Stimulated activated CD8-positive, alpha-beta memory T cell treated with anti-CD3 and anti-CD28 coated beads, Interleukin-12 subunit alpha, Interleukin-12 subunit beta, amount 100 ng/mL, for 24 hours (primary cell): ENCODE data around the gene CYP4F3.
"Not testable (repeated sequence)": the region's sequence is repeated elsewhere in the genome, so short reads cannot be mapped to it uniquely, and the experiment has no call there.

Experiments
- DNase-seq: peaks from one replicate; pipeline ENCODE4 v3.0.0-alpha.2; 2020; ENCODE audit errors: extremely low read depth

Gene CYP4F3

DNA sequence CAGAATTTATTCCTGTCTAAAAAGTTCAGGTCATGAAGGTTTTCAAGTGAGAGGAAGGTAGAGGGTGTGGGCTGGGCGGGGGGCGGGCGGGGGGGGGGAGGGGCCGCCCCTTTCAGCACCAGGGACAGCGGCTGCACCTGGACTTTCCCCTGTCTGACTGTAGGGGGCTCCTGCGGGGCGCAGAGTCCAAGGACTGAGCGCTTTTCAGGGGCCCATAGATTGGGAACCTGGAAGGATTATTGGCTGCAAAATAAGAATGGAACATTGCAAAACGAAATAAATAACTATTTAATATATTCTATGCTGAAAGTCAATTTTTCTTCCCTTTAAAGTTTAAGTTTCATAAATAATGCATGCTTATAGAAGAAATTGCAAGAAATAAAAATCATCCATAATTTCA lies 8.9 kb upstream of the CYP4F3 start:
- DNase-seq = no peak

DNA sequence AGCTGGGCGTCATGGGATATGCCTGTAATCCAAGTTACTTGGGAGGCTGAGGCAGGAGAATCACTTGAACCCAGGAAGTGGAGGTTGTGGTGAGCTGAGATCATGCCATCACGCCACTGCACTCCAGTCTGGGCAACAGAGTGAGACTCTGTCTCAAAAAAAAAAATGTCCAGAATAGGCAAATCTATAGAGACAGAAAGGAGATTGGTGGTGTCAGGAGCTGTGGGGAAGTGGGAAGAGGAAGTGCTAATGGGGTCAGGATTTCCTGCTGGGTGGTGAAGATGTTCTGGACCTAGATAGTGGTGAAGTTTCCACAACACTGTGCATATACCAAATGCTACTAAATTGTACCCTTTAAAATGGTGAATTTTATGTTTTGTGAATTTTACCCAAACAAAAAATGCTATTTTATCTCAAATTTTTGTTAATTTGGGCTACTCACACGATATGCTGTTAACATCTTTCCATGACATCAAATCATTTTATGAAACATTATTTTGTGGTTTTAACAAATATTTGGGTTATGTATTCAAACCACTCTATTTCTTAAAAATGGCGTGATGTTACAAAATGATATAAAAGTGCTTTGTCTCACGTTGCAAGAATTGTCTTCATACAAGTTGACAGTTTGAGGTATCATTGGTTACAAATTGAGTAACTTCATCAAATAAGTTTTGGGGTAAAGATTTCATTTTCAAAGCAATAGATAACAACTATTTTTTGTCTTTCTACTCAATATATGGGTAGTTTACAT lies 7.4 kb upstream of the CYP4F3 start:
- DNase-seq = no peak

DNA sequence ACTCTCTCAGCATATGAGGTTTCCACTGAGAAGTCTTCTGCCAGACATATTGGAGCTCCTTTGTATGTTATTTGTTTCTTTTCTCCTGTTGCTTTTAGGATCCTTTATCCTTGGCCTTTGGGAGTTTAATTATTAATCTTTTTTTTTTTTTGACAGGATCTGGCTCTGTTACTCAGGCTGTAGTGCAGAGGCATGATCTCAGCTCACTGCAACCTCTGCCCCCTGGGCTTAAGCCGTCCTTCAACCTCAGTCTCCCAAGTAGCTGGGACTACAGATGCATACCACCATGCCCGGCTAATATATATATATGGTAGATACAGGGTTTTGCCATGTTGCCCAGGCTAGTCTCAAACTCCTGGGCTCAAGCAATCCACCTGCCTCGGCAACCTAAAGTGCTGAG lies 6.6 kb upstream of the CYP4F3 start:
- DNase-seq = no peak

DNA sequence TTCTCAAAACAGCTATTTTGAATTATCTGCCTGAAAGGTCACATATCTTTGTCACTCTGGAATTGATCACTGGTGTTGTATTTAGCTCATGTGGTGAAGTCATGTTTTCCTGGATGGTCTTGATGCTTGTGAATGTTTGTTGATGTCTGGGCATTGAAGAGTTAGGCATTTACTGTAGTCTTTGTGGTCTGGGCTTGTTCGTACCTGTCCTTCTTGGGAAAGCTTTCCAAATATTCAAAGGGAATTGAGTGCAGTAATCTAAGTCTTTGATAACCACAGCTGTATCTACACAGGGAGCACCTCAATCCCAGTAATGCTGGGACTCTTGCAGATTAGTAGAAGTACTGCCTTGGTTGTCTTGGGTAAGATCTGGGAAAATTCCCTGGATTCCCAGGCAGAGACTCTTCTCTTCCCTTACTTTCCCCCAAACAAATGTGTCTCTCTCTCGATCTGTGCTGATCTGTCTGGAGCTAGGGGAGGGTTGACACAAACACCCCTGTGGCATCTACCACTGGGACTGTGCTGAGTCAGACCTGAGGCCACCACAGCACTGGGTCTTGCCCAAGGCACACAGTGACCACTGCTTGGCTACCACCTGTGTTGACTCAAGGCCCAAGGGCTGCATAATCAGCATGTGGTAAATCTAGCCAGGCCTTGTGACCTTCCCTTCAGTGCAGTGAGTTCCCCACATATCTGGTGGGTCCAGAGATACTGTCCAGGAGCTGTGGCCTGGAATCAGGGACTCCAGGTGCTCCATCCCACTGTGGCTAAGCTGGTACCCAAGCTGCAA lies 5.5 kb upstream of the CYP4F3 start:
- no peak for DNase-seq

DNA sequence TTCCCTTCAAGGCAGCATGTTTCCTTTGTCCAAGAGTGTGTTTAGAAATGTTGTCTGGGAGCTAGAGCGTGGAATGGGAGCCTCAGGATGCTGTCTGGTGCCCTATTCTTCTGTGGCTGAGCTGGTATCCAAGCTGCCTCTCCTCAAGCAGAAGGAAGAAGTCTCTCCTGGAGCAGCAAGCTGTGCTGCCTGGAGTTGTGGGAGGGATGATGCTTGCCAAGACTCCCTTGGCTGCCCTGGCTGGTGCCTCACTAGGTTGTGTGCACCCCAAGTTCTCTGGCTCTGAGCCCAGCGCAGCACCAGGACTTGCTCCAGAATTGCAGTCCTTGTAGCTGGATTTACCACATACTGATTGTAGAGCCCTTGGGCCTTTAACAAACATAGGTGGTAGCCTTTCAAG lies 4.7 kb upstream of the CYP4F3 start:
- no peak for DNase-seq

DNA sequence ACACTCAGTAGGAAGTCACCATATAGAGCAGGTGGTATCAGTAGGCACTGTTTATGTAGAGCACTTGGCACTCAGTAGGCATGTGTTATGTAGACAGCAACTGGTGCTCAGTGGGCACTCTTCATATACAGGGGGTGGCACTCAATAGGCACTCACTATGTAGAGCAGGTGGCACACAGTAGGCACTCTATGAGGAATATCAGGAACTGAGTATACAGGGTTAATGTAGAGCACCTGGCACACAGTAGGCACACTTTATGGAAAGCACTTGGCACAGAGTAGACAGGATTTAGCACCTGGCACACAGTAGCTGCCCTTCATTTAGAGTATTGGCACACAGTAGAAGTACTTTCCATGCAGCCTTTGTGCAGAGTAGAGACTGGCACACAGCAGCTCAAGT lies 1.1 kb upstream of the CYP4F3 start:
- no peak for DNase-seq

DNA sequence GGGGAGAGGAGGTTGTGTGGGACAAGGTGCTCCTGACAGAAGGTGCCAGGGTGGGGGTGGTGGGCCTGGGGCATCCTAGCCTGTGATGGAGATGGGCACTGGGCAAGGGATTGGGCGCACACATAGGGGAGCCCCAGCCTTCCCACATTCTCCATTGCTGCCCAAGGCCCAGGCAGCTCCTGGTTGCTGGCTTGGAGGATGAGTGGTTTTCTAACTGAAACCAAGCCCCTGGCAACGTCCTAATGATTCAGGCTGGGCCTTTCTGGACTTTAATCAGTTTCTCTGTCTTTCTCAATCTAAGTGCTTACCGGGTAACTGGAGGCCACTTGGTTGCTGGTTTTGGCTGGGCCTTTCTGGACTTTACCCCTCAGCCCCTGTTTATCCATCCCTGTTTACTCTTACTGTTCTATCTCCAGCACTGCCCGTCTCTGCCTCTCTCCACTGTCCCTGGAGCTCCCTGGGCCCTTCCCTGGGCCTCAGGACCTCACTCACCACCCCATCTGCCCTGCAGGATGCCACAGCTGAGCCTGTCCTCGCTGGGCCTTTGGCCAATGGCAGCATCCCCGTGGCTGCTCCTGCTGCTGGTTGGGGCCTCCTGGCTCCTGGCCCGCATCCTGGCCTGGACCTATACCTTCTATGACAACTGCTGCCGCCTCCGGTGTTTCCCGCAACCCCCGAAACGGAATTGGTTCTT lies 354 bp downstream of the CYP4F3 start:
- DNase-seq = no peak

DNA sequence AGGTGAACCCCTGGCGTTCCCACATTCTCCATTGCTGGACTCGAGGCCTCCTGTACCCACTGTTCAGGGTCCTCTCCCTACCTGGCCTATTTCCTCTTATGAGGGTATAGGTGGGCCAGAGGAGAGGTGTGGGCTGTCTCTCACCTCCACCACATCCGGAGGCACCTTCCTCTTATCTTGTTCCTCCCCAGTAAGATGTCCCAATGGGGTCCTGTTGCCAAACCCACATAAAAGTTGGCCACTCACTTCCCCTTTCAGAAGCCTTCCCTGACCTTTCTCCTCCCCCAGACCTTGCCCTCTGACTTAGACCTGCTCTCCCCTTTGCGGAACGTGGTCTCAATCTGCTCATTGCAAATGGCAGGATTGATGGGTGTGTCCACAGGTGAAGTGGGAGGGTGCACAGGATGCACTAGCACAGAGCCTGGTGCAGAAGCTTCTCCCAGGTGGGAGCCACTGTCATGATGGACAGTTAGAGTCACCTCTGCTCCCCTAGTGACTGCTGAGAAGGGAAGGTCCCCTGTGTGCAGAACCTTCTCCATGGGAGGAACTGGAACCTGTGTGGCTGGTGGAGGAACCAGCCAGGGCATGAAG lies 1.3 kb downstream of the CYP4F3 start:
- DNase-seq = no peak

DNA sequence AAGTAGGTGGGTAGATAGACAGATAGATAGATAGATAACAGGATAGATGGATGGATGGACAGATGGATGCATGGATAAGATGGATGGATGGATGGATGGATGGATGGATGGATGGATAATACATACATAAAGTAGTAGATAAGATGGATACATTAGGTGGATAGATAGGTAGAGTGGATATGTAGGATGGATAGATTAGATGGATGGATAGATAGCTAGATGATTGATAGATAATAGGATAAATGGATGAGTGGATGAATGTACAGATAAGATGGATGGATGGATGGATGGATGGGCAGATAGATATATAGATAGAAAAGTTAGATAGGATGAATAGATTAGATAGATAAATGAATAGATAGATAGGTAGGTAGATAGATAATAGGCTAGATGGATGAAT lies 2.1 kb downstream of the CYP4F3 start:
- no peak for DNase-seq

DNA sequence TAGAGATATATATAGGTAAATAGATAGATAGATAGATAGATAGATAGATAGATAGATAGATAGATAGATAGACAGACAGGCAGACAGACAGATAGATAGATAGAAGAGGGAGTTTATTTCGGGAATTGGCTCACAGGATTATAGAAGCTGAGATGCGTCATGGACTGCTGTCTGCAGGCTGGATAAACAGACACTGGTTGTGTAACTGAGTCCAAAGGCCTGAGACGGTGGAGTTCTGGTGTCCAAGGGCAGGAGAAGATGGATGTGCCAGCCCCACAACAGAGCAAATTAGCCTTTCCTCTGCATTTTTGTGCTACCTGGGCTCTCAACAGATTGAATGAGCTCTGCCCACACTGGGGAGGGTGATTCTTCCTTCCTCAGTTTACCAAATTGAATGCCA lies 2.7 kb downstream of the CYP4F3 start:
- no peak for DNase-seq

DNA sequence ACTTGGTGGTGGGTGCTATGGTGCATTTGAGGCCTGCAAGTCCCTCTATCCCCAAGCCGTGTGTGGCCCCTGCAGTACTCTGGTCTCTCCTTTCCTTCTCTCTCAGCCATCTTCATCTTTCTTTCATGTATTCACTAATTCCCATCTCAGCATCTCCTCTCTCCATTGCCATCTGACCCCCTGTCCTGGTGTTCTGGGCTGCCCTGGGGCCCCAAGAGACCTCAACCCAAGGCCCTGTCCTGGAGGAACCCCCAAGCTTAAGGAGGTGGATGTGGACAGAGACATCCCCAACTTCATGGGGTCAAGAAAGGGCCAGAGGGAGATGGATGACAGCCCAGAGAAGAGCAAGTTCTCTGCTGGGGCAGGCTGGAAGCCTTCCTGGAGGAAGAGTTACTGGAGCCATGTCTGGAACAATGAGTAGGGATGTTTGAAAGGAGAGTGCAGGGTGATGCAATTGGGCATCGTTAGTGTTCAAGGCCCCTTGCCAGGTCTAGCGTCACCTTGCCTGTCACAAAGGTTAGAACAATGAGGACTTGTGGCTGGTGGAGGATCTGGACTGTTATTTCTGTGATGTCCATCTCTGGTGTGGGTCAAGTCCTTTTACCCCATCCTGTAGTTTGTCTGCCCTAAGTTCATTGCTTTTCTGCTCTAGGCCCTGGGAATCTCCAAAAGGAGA lies 3.5 kb downstream of the CYP4F3 start:
- DNase-seq = no peak

DNA sequence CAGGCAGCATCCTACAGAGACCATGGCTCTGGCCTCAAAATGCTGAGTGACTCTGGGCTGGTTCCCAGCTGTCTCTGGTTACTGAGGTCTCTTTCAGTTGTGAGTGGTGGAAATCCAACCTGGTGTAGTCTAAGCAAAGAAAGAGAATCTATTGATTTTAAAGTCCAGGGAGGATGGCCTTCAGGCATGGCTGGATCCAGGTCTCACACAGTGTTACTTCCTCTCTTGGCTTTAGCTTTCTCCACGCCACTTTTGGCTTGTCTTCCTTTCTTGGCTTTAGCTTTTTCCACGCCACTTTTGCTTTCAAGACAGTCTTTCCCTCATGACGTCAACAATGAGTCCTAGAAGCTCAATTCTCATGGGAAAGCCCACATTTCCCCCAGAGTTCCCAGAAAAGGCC lies 4.1 kb downstream of the CYP4F3 start:
- DNase-seq = no peak

DNA sequence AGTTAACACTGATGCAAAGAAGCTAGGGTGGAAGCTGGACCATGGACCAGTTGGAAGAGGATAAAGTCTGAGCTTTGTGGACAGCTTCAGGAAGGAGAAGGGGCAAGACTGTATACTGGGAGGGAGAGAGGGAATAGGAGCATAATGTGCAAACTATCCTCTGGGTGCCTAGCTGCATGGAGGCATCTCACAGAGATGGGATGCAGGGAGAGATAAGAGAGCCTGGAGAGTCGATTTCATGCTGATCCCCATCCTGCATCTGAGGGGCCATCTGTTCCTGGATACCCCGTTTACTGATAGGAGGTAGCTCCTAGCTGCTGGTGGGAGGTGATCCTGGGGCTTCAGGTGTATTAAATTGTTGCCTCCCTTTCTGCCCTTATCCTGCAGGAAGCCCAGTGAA lies 8.8 kb downstream of the CYP4F3 start:
- no peak for DNase-seq

DNA sequence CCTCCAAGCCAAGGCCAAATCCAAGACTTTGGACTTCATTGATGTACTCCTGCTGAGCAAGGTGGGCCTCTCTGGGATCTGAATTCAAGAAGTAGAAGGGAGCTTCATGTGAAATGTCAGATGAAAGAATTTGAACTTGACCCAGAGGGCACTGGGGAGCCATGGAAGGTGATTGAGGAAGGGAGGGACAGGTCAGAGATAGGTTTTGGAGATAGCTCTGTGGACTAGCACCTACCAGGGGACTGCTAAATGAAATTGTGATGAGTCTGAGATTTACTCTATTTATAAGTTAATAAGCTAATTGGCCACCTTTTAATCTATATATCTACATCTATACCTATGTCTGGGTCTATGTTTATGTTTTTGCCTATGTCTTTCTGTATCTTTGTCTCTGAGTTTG lies 9.4 kb downstream of the CYP4F3 start:
- not testable (repeated sequence) for DNase-seq

DNA sequence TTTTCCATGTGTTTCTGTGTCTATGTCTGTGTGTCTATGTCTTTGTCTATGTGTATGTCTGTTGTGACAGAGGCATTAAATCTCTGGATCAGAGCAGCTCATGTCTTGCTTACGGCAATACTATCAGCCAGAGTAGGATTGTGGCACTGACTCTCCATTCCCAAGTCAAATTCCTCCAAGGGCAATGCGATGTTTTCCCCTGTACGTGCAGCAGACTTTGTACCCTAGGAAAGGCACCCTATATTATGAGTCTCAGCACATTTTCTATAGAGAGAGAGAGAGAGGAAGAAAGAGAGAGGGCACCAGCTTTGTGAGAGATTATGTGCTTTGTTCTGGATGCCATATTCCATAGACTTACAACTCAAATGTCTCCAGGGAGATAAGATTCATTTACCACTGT lies 11.1 kb downstream of the CYP4F3 start:
- no peak for DNase-seq

DNA sequence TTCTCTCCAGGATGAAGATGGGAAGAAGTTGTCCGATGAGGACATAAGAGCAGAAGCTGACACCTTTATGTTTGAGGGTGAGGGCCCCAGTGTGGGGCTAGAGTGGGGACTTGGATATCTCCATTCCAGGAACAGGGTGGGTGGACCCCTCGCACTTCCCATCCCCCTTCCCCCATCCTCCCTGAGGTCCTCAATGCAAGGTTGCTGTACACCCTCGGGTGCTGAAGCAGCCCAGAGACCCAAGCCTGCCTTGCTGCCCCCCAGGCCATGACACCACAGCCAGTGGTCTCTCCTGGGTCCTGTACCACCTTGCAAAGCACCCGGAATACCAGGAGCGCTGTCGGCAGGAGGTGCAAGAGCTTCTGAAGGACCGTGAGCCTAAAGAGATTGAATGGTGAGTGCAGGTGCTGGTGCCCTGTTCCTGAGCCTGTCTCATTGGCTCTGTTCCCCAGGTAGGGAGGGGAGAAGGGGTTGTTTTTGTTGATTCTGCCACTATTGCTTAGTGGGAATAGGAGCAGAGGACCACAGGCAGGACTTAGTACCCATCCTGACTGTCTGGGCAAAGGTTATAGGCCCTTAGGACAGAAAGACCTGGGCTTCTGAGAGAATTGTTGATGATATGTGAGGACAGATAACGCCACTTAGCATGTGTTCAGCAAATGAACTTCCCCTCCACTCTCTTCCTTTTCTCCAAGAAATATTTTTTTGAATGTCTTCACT lies 12.0 kb downstream of the CYP4F3 start:
- no peak for DNase-seq

DNA sequence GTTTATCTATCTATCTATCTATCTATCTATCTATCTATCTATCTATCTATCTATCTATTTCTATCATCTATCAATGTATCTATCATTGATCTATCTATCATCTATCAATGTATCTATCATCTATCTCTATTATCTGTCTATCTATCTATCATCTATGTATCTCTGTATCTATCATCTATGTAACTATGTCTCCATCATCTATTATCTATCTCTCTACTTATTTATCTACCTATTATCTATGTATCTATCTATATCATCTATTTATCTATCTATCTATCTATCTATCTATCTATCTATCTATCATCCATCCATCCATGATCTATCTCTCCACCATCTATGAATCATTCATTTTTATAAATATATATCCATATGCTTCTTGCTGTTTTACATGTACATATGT lies 15.8 kb downstream of the CYP4F3 start:
- DNase-seq = no peak

DNA sequence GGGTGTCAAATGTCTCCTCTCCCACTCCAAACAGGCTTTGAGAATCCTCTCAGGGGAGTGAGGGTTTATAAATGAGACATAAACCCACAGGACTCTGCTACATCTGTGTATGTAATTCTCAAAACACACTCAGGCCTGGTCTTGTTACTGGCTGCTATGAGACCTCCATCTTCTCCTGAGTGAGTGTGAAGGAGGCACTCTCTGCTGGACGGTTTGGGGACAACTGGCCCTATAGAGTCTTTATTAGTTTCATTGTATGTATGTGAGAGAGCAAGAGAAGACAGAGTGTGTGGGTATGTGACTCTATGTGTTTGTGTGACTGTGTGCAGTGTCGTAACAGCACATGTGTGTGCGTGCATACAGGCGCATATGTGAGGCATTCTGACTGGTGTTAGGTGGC lies 22.6 kb downstream of the CYP4F3 start:
- DNase-seq = no peak

DNA sequence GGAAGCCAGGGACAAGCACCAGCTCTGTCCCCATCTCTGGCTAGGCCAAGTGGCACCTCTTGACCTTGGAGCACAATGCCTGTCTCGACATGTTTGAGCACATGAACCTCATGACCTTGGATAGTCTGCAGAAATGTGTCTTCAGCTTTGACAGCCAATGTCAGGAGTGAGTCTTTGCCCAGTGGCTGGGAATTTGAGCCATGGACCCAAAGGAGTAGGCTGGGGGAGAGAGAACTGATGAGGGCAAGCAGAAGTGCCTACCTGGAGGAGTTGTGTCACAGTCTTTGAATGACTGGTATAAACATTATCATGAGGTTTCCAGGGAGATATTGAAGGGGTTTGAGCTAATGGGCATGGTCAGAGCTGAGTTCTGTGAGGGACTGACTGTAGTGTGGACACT lies 25.5 kb downstream of the CYP4F3 start:
- no peak for DNase-seq

DNA sequence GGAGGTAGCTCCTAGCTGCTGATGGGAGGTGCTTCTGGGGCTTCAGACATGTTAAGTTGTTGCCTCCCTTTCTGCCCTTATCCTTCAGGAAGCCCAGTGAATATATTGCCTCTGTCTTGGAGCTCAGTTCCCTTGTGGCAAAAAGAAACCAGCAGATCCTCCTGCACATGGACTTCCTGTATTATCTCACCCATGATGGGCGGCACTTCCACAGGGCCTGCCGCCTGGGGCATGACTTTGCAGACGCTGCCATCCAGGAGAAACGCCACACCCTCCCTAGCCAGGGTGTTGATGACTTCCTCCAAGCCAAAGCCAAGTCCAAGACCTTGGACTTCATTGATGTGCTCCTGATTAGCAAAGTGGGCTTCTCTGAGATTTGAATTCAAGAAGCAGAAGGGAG lies 26.2 kb downstream of the CYP4F3 start:
- DNase-seq = no peak

DNA sequence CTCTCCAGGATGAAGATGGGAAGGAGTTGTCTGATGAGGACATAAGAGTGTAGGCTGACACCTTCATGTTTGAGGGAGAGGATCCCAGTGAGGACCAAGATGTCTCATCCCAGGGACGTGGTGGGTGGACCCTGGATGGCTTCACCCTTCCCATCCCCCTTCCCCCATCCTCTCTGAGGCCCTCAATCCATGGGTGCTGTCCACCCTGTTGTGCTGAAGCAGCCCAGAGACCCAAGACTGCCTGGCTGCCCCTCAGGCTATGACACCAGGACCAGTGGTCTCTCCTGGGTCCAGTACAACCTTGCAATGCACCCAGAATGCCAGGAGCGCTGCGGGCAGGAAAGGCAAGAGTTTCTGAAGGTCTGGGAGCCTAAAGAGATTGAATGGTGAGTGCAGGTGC lies 28.7 kb downstream of the CYP4F3 start:
- DNase-seq = no peak
